HG03066 (cell line): Measurements from ENCODE around the gene CLIC4.
"Not testable (repeated sequence)": the region's sequence is repeated elsewhere in the genome, so short reads cannot be mapped to it uniquely, and the experiment has no call there.

ENCODE experiments used
- ATAC-seq: cut with Tn5 transposase; IDR thresholded peaks from one replicate; pipeline ENCODE4 v1.9.1; 2021; ENCODE audit warnings: low read depth; ENCODE audit not compliant: unreplicated experiment

Gene CLIC4

DNA sequence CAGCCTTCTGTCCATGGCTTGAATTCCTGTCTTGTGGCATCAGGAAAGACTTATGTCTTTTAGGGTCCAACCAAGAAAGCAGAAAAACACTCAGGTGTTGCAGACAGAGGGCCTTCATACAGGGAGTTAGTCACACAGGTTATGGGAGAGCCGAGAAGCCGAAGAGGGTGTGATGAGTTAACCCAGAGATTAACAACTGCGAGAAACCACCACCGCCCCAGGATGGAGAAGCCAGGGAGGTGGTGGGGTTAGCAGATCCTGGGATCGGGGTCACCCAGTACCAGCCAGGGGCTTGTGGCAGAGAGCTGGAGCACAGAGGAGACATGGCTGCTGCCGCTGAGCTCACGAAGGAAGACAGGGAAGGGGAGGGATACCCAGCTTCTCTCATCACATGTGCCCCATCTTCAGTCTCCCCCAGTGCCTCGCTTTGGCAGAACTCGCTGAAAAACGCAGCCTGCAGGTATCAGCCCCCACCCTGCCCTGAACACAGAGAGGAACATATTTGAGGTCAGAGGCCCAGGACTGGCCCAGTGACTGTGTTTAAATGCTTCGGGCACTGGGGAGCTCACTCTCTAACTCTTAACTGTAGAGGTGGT, 126.2 kb downstream of the CLIC4 start:
- no peak for ATAC-seq

DNA sequence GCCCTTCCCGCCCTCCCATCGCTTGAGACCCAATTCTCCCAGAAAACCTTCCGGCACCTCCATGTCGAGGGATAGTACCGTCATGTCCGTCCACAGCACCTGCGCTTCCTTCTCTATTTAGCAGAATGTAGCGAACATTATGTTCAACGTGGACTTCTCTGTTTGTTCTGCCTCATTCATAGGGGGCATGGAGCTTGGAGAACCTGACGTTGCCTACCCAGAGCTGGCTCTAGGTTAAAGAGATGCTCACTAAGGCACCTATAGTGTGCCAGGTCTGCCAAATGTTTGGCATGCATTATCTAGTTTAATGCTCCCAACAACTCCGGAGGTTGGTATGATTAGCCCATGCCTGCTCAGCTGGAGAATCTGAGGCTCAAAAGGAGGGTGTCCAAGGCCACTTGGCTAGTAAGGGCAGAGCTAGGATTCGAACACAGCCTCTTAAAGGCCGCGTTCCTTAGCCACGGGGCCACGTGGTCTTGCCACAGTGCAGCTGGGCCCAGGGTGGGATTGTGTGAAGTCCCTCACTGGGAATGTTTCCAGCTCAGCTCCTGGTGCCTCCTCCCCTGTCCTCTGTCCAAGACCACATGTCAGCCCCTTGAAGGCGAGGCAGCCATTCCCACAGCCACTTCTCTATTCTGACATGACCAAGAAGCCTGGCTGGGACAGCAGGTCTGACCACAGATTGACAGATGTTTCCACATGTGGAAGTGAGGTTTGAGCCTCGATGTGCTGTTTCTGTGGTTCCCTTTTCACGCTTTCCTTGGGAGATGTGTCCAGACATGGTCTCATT, 127.0 kb downstream of the CLIC4 start:
- ATAC-seq, result no peak

DNA sequence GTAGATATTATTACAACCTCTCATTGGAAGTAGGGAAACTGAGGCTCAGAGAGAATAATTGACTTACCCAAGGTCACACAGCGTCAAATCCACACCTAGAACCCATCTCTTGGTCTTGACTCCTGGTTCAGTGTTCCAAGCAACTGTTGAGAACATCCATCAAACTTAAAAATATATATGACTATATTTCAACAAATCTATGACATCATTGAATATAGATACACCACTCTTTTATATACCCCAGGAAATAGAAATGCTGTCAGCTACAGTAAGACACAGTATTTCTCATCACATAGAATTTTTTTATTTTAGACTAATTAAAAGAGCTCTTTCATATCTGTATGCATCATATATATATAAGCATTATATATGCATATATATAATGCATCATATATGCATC, 127.9 kb downstream of the CLIC4 start:
- ATAC-seq, result no peak

DNA sequence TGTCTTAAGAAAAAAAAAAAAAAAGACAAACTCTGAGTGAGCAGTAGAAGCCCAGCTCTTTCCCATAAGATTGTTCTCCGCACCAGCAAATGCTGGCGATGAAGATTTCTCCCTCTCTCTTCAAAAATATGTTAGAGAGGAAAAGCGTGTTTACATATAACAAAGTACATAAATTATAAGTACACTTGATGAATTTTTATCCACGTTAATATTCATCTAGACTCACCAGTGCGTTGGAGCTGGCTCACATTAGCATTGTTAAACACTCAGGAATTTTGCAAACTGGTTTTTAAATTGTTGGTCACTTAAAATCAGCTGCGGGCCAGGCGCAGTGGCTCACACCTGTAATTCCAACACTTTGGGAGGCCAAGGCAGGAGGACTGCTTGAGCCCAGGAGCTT, 128.8 kb downstream of the CLIC4 start:
- ATAC-seq, result no peak

DNA sequence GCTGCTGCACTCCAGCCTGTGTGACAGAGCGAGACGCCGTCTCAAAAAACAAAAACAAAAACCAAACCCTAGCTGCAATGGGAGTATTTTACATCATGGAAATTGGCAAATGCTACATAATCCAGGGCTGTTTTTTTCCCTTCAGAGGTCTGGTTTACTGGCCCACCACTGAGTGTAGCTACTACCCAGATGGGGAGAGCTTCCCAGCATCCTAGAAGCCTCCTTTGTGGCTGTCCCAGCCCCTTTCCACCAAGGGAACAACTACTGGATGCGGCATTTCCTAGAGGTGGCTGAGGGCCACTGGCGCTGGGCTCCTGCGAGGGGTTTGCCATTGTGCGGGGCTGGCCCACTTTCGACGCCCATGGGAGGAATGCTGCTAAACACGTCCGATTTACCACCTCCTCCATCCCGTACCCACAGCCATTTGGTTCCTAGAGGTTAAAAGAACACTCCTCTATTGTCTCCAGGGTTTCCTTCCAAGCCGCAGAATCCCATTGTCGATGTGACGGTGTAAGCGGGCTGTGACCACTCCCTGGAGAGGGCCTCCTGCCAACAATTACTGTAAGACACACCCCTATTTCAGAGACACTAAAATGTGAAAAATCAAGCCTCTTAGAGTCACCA, 129.5 kb downstream of the CLIC4 start:
- no peak for ATAC-seq

DNA sequence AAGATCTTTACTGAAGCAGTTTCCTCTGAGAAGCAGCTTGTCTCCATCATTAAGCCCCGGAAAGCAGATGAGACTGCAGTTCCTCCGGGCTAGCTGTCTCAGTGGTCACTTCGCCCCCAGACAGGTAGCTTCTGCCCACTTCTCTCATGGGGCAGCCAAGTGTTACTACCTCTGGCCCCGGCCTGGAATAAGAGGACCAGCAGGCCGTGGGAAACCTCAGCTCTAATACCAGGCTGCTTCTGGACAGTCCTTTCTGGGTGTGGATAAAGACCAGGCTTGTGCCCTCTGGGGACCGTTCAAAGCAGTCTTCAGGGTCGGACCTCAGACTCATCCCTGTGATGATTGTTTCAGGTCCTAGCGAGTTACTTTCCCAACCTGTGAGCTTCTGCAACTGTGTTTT, 130.0 kb downstream of the CLIC4 start:
- ATAC-seq, result no peak

DNA sequence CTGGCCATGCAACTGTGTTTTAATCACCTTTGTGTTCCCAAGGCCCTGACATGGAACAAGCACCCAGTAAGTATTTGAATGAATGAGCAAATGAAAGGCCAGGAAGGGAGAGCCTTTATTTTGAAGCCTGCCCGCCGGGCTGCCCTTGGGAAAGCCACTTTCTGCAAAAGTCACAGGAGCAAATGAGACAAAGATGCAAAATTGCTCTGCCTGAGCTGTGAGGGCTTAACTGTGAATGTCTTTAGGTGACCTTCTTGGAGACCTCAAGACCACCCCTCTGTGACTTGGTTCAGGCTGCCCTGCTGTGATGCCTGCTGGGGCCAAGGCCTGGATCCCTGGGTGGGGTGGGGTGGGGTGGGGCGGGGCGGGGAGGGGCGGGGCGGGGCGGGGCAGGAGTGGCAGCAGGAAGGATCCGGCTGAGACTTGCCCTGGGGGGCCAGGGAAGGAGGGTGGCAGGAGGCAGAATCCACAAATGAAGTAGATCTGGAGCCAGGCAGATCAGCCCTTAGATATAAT, 130.8 kb downstream of the CLIC4 start:
- ATAC-seq, result no peak

DNA sequence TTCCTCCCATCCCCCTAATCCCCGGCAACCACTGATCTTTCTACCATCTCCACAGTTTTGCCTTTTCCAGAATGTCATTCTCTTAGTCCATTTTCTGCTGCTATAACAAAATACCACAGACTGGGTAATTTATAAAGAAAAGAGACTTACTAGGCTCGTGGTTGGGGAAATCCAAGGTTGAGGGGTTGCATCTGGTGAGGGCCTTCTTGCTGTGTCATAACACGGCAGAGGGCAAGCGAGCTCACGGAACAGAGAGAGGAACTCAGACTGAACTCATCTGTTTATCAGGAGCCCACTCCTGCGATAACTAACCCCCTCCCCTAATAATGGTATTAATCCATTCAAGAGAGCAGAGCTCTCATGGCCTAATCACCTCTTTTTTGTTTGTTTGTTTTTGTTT, 132.8 kb downstream of the CLIC4 start:
- ATAC-seq, result no peak

DNA sequence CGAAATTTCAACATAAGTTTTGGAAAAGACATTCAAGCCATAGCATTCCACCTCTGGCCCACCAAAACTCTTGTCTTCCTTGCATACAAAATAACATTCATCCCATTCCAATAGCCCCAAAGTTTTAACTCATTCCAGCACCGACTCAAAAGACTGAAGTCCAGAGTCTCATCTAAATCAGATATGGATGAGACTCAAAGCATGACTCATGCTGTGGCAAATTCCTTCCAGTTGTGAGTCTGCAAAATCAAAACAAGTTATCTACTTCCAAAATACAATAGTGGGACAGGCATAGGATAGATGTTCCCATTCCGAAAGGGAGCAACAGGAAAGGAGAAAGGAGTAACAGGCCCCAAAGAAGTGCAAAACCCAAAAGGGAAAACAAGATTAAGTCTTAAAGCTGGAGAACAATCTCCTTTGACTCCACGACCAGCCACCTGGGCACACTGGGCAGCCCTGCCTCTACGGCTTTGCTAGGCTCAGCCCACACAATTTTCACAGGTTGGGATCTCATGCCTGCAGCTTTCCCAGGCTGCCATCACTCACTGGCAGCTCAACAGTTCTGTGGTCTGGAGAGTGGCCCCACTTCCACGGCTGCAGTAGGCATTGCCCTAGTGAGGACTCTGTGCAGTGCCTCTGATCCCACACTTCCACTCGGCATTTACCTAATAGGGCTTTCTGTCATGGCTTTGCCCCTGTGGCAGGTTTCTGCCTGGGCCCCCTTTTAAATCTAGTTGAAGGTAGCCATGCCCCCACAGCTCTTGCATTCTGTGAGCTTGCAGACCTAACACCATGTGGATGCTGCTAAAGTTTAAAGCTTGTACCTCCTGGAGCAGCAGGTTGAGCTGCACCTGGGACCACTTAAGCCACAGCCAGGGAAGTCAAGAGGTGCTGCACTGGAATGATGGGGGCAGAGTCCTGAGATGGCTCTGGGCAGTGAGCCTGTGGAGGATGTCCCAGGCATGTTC, 133.8 kb downstream of the CLIC4 start:
- no peak for ATAC-seq

DNA sequence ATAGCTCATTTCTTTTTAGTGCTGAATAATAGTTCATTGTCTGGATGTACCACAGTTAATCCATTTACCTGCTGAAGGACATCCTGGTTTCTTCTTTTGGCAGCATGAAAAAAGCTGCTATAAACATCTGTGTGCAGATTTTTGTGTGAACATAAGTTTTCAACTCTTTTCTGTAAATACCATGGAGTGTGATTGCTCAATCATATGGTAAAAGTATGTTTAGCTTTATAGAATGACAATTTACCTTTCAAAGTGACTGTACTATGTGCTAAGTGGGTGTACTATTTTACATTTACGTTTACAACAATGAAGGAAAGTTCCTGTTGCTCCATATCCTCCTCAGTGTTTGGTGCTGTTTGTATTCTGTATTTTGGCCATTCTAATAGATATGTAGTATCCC, 135.8 kb downstream of the CLIC4 start:
- no peak for ATAC-seq

DNA sequence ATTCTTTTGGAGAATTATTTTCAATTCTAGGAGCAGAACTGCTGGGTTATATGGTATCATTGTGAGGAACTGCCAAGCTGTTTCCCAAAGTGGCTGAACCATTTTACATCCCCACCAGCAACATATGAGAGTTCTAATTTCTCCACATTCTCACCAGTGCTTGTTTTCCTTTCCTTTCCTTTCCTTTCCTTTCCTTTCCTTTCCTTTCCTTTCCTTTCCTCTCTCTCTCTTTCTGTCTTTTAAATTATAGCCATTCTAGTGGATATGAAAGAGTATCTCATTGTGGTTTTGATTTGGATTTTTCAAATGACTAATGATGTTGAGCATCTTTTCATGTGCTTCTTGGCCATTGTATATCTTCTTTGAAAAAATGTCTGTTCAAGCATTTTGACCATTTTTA, 139.5 kb downstream of the CLIC4 start:
- no peak for ATAC-seq

DNA sequence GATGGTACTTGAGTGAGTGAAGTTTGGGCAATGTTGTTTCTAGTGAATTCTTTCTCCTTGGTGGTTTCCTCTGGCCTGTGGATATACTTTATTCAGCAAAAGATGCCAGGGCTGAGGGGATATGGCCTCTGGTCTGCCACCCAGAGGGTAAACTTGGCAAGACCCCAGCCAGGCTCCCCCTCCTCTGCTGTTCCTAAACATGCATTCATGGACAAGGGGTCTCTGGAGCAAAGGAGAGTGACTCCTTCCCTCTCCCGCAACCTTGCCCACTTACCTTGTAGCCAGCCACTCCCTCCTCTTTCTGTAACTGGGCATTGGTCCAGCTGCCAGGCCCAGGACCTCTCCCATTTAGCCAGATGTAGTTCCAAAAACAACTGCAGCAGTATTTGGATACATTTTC, 141.0 kb downstream of the CLIC4 start:
- ATAC-seq, result no peak

DNA sequence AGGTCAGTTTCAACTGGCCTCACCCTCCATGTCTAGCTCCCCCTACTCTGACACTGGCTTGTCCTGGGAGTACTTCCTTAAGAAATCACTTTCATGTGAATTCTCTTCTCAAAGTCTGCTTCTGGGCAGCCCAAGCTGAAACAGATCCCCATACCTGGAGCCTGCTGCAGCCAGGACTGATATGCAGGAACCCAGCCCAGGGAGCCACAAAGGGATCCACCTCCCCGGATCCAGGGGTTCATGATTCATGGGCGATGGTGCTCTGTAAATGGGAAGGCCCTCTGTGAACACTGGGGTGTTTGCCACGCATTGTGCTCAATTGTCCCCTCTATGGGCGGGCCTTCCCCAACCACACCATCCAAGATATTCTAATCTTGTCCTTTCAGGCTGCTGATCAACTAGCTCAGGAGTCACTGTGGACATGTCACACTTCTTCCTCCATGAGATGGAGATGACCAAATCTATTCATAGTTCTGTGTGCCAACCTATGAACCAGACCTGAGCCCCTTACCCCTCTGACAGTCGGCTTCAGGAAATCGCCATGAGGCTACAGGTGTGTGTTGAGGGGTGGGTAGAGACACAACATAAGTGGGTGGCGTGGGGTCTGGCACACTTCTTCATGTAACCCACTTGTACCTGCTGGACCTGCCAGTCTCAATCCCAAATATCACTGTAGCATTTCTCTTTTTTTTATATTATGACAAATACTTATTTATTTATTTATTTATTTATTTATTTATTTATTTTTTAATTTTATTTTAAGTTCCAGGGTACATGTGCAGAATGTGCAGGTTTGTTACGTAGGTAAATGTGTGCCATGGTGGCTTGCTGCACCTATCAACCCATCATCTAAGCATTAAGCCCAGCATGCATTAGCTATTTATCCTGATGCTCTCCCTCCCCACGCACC, 143.1 kb downstream of the CLIC4 start:
- ATAC-seq, result no peak

DNA sequence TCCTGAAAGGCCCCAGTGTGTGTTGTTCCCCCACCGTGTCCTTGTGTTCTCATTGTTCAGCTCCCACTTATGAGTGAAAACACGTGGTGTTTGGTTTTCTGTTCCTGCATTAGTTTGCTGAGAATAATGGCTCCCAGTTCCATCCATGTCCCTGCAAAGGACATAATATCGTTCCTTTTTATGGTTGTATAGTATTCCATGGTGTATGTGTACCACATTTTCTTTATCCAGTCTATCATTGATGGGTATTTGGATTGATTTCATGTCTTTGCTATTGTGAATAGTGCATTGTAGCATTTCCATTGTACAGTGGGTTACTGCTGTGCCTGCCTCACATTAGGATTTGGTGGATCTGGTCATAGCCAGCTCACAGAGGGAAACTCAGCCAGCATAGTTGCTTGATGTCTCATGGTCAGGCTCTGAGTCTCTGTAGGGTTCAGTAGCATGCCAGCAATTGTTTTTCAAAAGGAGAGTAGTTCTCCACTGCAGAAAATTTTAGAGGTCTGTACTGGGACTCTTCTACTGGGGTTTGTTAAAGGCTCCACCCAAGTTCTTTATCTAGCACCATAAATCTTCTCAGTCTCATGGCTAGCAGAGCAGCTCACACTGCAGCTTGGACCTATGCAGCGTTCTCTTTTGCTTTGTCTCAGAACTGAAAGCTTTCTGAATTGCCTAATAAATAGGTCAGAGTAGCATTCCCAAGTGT, 143.9 kb downstream of the CLIC4 start:
- no peak for ATAC-seq

DNA sequence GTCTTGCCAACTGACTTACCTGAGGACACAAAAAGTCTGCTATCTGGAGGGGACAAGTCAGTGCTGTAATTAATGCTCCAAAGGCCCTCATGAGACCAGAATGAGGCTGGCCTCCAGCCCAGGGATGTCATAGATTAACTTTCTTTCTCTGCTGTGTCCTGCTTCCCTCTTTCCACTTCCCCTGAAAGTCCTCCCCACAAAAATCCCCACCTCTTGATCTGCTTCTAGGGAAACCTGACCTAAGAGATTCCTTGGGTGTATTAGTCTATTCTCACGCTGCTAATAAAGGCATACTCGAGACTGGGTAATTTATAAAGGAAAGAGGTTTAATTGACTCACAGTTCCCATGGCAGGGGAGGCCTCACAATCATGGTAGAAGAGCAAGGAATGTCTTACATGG, 145.6 kb downstream of the CLIC4 start:
- ATAC-seq, result no peak

DNA sequence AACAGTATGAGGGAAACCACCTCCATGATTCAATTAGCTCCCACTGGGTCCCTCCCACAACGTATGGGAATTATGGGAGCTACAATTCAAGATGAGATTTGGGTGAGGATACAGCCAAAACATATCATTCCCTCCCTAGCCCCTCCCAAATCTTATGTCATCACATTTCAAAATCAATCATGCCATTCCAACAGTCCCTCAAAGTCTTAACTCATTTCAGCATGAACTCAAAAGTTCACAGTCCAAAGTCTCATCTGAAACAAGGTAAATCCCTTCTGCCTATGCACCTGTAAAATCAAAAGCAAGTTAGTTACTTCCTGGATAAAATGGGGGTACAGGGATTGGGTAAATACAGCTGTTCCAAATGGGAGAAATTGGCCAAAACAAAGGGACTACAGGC, 146.1 kb downstream of the CLIC4 start:
- ATAC-seq, result not testable (repeated sequence)

DNA sequence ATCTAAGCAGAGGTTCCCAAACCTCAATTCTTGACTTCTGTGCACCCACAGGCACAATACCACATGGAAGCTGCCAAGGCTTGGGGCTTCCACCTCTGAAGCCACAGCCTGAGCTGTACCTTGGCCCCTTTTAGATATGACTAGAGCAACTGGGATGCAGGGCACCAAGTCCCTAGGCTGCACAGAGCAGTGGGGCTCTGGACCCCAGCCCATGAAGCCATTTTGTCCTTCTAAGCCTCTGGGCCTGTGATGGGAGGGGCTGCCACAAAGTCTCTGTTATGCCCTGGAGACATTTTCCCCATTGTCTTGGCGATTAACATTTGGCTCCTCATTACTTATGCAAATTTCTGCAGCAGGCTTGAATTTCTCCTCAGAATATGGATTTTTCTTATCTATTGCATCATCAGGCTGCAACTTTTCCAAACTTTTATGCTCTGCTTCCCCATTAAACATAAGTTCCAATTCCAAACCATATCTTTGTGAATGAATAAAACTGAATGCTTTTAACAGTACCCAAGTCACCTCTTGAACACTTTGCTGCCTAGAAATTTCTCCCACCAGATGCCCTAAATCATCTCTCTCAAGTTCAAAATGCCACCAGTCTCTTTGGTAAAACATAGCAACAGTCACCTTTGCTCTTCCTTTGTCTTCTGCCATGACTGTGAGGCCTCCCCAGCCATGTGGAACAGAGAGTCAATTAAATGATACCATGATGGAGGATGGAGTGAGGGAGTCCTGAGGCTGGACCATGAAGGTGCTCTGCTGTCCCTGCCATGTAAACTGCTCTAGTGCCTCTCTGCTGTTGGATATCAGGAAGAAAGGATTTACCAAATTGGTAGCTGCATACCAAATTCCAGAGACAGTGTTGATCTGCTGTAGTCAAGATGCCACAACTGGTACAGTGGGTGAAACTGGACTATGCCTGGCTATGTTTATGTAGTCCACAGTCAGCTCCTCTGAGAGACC, 147.2 kb downstream of the CLIC4 start:
- no peak for ATAC-seq

DNA sequence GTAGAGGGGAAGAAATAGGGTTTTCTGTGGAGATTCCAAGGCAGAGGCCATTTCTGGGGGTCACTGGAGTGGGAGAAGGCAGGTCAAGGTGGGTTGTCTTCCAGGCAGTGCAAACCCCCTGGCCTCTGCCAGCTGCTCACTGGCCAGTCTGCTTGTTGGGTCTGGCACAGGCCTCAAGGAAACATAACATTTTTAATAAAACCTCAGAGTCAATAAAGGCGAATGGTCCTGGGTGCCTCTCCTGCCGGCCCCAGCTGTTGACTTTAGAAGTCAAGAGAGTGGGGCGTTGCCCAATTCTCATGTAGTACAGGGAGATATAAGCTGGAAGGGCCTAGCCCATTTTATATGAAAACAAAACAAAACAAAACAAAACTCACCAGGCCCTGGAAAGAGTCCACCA, 148.2 kb downstream of the CLIC4 start:
- no peak for ATAC-seq
